Activated T-cell treated with anti-CD3 and anti-CD28 coated beads, Interleukin-2, amount 50 U/mL, for 4 hours (primary cell): ENCODE results near the gene NEK1. TPM values are rescaled to one million over a fixed set of nuclear protein-coding genes. Genes with fewer than 3 reads are reported as not detected.
"Not testable (repeated sequence)": the region's sequence is repeated elsewhere in the genome, so short reads cannot be mapped to it uniquely, and the experiment has no call there.

Experiments
- ATAC-seq, 2 donors: fragments of 200-7000 bp; cut with Tn5 transposase; one replicate each; pipeline ENCODE4 v1.10.0; 2021
- DNase-seq: peaks from one replicate; pipeline ENCODE4 v3.0.0-alpha.2; 2020
- H3K27me3 Mint-ChIP-seq: one replicate; pipeline ENCODE4 v1.8.0; 2021; ENCODE audit warnings: low read depth, mixed read lengths
- H3K36me3 Mint-ChIP-seq: one replicate; pipeline ENCODE4 v1.8.0; 2022; ENCODE audit warnings: mixed read lengths; ENCODE audit not compliant: insufficient read depth
- H3K4me1 Mint-ChIP-seq: one replicate; pipeline ENCODE4 v1.8.0; 2021; ENCODE audit warnings: low read depth, mixed read lengths
- H3K4me3 Mint-ChIP-seq: one replicate; pipeline ENCODE4 v1.8.0; 2021; ENCODE audit warnings: mild to moderate bottlenecking, moderate library complexity, mixed read lengths
- H3K9me3 Mint-ChIP-seq: one replicate; pipeline ENCODE4 v1.8.0; 2021; ENCODE audit warnings: mixed read lengths
- total RNA-seq, 3 donors: library from RNA; stranded (reverse); gene quantifications; one replicate each; pipeline ENCODE4 v1.2.1, GENCODE V29; 2021

Gene NEK1
- total RNA-seq, 3 donors from 2014 or later, result 6.0 to 6.6 (median 6.6) TPM

GRCh38 chr4:169645627-169646026 is 33.2 kb upstream of the NEK1 start:
- ATAC-seq, result no peak
- peaks cover 2% of the 10 kb centered on the region for H3K4me1 Mint-ChIP-seq
- H3K4me3 Mint-ChIP-seq, result no peak overlapping the region
- H3K9me3 Mint-ChIP-seq, result no peaks in the 10 kb centered on the region
- H3K27me3 Mint-ChIP-seq, result no peaks in the 10 kb centered on the region
- no peak for DNase-seq
- peaks cover 19% of the 10 kb centered on the region for H3K36me3 Mint-ChIP-seq

GRCh38 chr4:169644802-169645201 is 32.4 kb upstream of the NEK1 start:
- no peak overlapping the region for H3K4me3 Mint-ChIP-seq
- ATAC-seq, result no peak

GRCh38 chr4:169640261-169640870 is 28.0 kb upstream of the NEK1 start:
- H3K36me3 Mint-ChIP-seq, result peaks cover 39% of the 10 kb centered on the region
- H3K9me3 Mint-ChIP-seq, result no peaks in the 10 kb centered on the region
- DNase-seq (no peak), ATAC-seq (no peak)
- H3K4me3 Mint-ChIP-seq, result no peak overlapping the region
- H3K27me3 Mint-ChIP-seq, result no peaks in the 10 kb centered on the region
- H3K4me1 Mint-ChIP-seq, result peaks cover 2% of the 10 kb centered on the region

More at GRCh38 chr4:169644802-169645201, 32.4 kb upstream of the NEK1 start:
- H3K36me3 Mint-ChIP-seq, result peaks cover 24% of the 10 kb centered on the region
- H3K27me3 Mint-ChIP-seq, result no peaks in the 10 kb centered on the region
- peaks cover under 1% of the 10 kb centered on the region for H3K4me1 Mint-ChIP-seq
- no peaks in the 10 kb centered on the region for H3K9me3 Mint-ChIP-seq
- DNase-seq, result no peak

- Mint-ChIP-seq H3K4me3 (no peak overlapping the region), H3K36me3 (peaks cover 33% of the 10 kb centered on the region), H3K9me3 (no peaks in the 10 kb centered on the region), H3K27me3 (no peaks in the 10 kb centered on the region), H3K4me1 (peaks cover 13% of the 10 kb centered on the region)
- DNase-seq, result no peak
- no peak for ATAC-seq
Measured at GRCh38 chr4:169634975-169635374, 22.6 kb upstream of the NEK1 start.

- no peak for ATAC-seq
- peaks cover 22% of the 10 kb centered on the region for H3K4me1 Mint-ChIP-seq
- H3K27me3 Mint-ChIP-seq, result no peaks in the 10 kb centered on the region
Measured at GRCh38 chr4:169632896-169633295, 20.5 kb upstream of the NEK1 start.

GRCh38 chr4:169630069-169630468 is 17.7 kb upstream of the NEK1 start:
- no peaks in the 10 kb centered on the region for H3K27me3 Mint-ChIP-seq
- H3K9me3 Mint-ChIP-seq, result no peaks in the 10 kb centered on the region
- ATAC-seq (no peak), DNase-seq (no peak)
- no peak overlapping the region for H3K4me3 Mint-ChIP-seq
- H3K4me1 Mint-ChIP-seq, result peaks cover 39% of the 10 kb centered on the region
- peaks cover 10% of the 10 kb centered on the region for H3K36me3 Mint-ChIP-seq

More at GRCh38 chr4:169632896-169633295, 20.5 kb upstream of the NEK1 start:
- Mint-ChIP-seq H3K4me3 (no peak overlapping the region), H3K9me3 (no peaks in the 10 kb centered on the region), H3K36me3 (peaks cover 22% of the 10 kb centered on the region)
- no peak for DNase-seq

- no peaks in the 10 kb centered on the region for H3K9me3 Mint-ChIP-seq
- no peaks in the 10 kb centered on the region for H3K27me3 Mint-ChIP-seq
- H3K4me3 Mint-ChIP-seq, result no peak overlapping the region
- H3K4me1 Mint-ChIP-seq, result peaks cover 41% of the 10 kb centered on the region
- ATAC-seq (no peak), DNase-seq (no peak)
- peaks cover 11% of the 10 kb centered on the region for H3K36me3 Mint-ChIP-seq
Measured at GRCh38 chr4:169628579-169628978, 16.2 kb upstream of the NEK1 start.

- ATAC-seq, result no peak
- no peaks in the 10 kb centered on the region for H3K27me3 Mint-ChIP-seq
- DNase-seq, result no peak
- H3K4me1 Mint-ChIP-seq, result peaks cover 54% of the 10 kb centered on the region
- H3K9me3 Mint-ChIP-seq, result no peaks in the 10 kb centered on the region
- H3K36me3 Mint-ChIP-seq, result peaks cover 12% of the 10 kb centered on the region
- H3K4me3 Mint-ChIP-seq, result no peak overlapping the region
Measured at GRCh38 chr4:169627307-169627706, 14.9 kb upstream of the NEK1 start.

- Mint-ChIP-seq H3K9me3 (no peaks in the 10 kb centered on the region), H3K4me3 (no peak overlapping the region), H3K27me3 (no peaks in the 10 kb centered on the region), H3K4me1 (peaks cover 55% of the 10 kb centered on the region), H3K36me3 (peaks cover 7% of the 10 kb centered on the region)
- DNase-seq, result no peak
- ATAC-seq, result peak; percentile 80 to 85
Measured at GRCh38 chr4:169626331-169627282, 14.2 kb upstream of the NEK1 start.

GRCh38 chr4:169625886-169626285 is 13.5 kb upstream of the NEK1 start:
- ATAC-seq, result no peak
- Mint-ChIP-seq H3K4me1 (peaks cover 56% of the 10 kb centered on the region), H3K36me3 (peaks cover 5% of the 10 kb centered on the region), H3K9me3 (no peaks in the 10 kb centered on the region), H3K4me3 (no peak overlapping the region), H3K27me3 (no peaks in the 10 kb centered on the region)
- DNase-seq, result no peak

GRCh38 chr4:169624012-169624411 is 11.6 kb upstream of the NEK1 start:
- H3K36me3 Mint-ChIP-seq, ATAC-seq, H3K4me3 Mint-ChIP-seq, H3K9me3 Mint-ChIP-seq, DNase-seq, H3K27me3 Mint-ChIP-seq: not testable (repeated sequence)
- peaks cover 58% of the 10 kb centered on the region for H3K4me1 Mint-ChIP-seq

GRCh38 chr4:169622566-169622965 is 10.2 kb upstream of the NEK1 start:
- DNase-seq (no peak), ATAC-seq (no peak)
- H3K4me1 Mint-ChIP-seq, result peaks cover 62% of the 10 kb centered on the region
- peak overlapping the region; percentile 99 for H3K4me3 Mint-ChIP-seq
- no peaks in the 10 kb centered on the region for H3K27me3 Mint-ChIP-seq
- peaks cover 8% of the 10 kb centered on the region for H3K36me3 Mint-ChIP-seq
- no peaks in the 10 kb centered on the region for H3K9me3 Mint-ChIP-seq

GRCh38 chr4:169621731-169622492 is 9.5 kb upstream of the NEK1 start:
- Mint-ChIP-seq H3K9me3 (no peaks in the 10 kb centered on the region), H3K4me3 (peak overlapping the region; percentile 99), H3K4me1 (peaks cover 59% of the 10 kb centered on the region), H3K36me3 (peaks cover 6% of the 10 kb centered on the region), H3K27me3 (no peaks in the 10 kb centered on the region)
- peak; percentile 36 to 53 for ATAC-seq
- no peak for DNase-seq

GRCh38 chr4:169620880-169621248 is 8.5 kb upstream of the NEK1 start:
- Mint-ChIP-seq H3K27me3 (no peaks in the 10 kb centered on the region), H3K9me3 (no peaks in the 10 kb centered on the region), H3K36me3 (peaks cover 6% of the 10 kb centered on the region), H3K4me3 (peak overlapping the region; percentile 99), H3K4me1 (peaks cover 58% of the 10 kb centered on the region)
- DNase-seq (no peak), ATAC-seq (no peak)
